Esophagus muscularis mucosa (tissue), 3 donors: ENCODE results near the gene CHCHD6.

ENCODE experiments used
- POLR2A ChIP-seq: fragments of 450-650 bp; IDR thresholded peaks from one replicate; pipeline ENCODE4 v1.6.1; 2017; ENCODE audit warnings: antibody characterized with exemption, moderate library complexity, mild to moderate bottlenecking, low read depth
- POLR2AphosphoS5 ChIP-seq, 2 donors: sonication (generic); formaldehyde crosslinking; IDR thresholded peaks; one replicate each; pipeline ENCODE4 v1.6.1; 2017; ENCODE audit warnings: antibody characterized with exemption in 2 of 2
- TF ChIP-seq, protein P1 (sequence below), 3 experiments: fragments of 200-600 bp in 2 of 3; fragments of 450-650 bp in 1 of 3; sonication (generic) in 2 of 3; IDR thresholded peaks; one replicate each; pipeline ENCODE4 v1.5.1; 2017 to 2019; ENCODE audit warnings: antibody characterized with exemption in 3 of 3, mild to moderate bottlenecking in 2 of 3, moderate library complexity in 1 of 3

DNA sequence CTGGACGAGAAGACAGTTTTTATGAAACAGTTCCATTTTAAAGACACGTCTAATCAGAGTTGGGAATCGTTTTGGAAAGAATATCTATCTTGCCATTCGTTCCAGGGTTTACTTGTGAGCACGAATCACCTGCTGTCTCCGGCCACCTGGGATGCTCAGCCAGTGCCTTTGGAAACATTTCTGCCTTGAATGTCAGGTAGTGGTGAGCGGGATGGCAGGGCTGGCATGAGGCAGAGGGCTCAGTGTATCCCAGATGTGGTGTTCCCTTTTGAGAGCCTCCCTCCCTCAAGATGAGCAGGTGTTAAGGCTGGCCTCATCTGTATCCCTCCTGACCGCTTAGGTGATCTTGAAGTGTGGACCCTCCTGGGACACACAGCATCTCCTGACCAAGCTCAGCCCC lies 231.0 kb downstream of the CHCHD6 start:
- TF ChIP-seq, protein P1, sequence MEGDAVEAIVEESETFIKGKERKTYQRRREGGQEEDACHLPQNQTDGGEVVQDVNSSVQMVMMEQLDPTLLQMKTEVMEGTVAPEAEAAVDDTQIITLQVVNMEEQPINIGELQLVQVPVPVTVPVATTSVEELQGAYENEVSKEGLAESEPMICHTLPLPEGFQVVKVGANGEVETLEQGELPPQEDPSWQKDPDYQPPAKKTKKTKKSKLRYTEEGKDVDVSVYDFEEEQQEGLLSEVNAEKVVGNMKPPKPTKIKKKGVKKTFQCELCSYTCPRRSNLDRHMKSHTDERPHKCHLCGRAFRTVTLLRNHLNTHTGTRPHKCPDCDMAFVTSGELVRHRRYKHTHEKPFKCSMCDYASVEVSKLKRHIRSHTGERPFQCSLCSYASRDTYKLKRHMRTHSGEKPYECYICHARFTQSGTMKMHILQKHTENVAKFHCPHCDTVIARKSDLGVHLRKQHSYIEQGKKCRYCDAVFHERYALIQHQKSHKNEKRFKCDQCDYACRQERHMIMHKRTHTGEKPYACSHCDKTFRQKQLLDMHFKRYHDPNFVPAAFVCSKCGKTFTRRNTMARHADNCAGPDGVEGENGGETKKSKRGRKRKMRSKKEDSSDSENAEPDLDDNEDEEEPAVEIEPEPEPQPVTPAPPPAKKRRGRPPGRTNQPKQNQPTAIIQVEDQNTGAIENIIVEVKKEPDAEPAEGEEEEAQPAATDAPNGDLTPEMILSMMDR (IDR thresholded peaks at IDR 0.05): no peak
- TF ChIP-seq POLR2AphosphoS5 (IDR thresholded peaks at IDR 0.05) (no peak), POLR2A (no peak)
